ENCODE data around the gene EIF4ENIF1. TPM values are rescaled to one million over a fixed set of nuclear protein-coding genes. Genes with fewer than 3 reads are reported as not detected.

Gene EIF4ENIF1
- total and polyA plus RNA-seq, 8 donors: 7.8 to 32.6 (median 11.5) TPM

DNA sequence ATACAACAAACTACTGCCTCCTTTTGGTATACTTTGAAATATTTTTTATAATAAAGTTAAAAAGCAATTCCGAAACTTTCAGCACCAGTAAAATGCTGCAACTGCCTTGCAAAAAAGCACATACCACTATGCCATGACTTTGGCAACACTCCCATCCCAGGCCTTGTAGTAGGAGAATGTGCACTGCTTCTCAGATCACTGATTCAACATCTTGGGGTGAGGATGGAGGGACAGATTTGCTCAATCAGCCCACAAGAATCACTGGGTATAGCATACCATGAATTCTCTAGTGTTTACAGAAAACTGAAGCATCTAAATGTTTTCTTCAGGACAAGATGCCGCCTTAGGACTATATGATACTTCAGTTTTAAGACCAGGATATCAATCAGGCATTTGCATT lies 14.9 kb downstream of the EIF4ENIF1 start:
- TF ChIP-seq POLR2AphosphoS5 (IDR thresholded peaks at IDR 0.05) (no peak), EP300 (IDR thresholded peaks at IDR 0.05) (no peak), POLR2A (IDR thresholded peaks at IDR 0.05) (no peak)
- TF ChIP-seq, protein P1, sequence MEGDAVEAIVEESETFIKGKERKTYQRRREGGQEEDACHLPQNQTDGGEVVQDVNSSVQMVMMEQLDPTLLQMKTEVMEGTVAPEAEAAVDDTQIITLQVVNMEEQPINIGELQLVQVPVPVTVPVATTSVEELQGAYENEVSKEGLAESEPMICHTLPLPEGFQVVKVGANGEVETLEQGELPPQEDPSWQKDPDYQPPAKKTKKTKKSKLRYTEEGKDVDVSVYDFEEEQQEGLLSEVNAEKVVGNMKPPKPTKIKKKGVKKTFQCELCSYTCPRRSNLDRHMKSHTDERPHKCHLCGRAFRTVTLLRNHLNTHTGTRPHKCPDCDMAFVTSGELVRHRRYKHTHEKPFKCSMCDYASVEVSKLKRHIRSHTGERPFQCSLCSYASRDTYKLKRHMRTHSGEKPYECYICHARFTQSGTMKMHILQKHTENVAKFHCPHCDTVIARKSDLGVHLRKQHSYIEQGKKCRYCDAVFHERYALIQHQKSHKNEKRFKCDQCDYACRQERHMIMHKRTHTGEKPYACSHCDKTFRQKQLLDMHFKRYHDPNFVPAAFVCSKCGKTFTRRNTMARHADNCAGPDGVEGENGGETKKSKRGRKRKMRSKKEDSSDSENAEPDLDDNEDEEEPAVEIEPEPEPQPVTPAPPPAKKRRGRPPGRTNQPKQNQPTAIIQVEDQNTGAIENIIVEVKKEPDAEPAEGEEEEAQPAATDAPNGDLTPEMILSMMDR (IDR thresholded peaks at IDR 0.05): no peak
- H3K4me1 ChIP-seq: peaks cover 0 to 33% (median 18%) of the 10 kb centered on the region in 4 donors
- H3K36me3 ChIP-seq: peaks cover 14 to 54% (median 49%) of the 10 kb centered on the region in 4 donors
- H3K27me3 ChIP-seq: no peaks in the 10 kb centered on the region
- H3K9me3 ChIP-seq: no peaks in the 10 kb centered on the region
- no peak for DNase-seq
- WGBS, 5 donors: 93 to 99% (median 97%) methylated on average over 2 of the region's 2 CpGs
- no peak overlapping the region for H3K4me3 ChIP-seq
- intact Hi-C loops (cut with DNase I; ENCODE audit: low total_unique reads): no loop called here
- no peak overlapping the region for H3K27ac ChIP-seq

DNA sequence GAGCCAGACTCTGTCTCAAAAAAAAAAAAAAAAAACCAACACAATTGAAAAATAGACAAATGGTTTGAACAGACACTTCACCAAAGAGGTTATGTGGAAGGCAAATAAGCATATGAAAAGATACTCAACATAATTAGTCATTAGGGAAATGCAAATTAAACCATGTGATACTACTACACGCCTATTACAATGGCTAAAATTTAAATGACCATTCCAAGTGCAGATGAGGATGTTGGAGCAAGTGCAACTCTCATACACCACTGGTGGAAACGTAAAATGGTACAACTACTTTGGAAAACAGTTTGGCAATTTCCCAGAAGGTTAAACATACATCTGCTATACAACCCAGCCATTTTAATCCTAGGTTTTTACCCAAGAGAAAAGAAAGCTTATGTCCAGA lies 24.3 kb downstream of the EIF4ENIF1 start:
- no peak overlapping the region for H3K4me3 ChIP-seq
- H3K27me3 ChIP-seq: no peaks in the 10 kb centered on the region
- H3K36me3 ChIP-seq: peaks cover 50 to 97% (median 94%) of the 10 kb centered on the region in 4 donors
- TF ChIP-seq POLR2AphosphoS5 (IDR thresholded peaks at IDR 0.05): no peak
- TF ChIP-seq EP300 (IDR thresholded peaks at IDR 0.05): no peak
- TF ChIP-seq, protein P1 (IDR thresholded peaks at IDR 0.05): no peak
- no peak for TF ChIP-seq POLR2A (IDR thresholded peaks at IDR 0.05)
- DNase-seq: no peak
- H3K9me3 ChIP-seq: no peaks in the 10 kb centered on the region
- intact Hi-C loops (cut with DNase I; ENCODE audit: low total_unique reads): no loop called here
- no peaks in the 10 kb centered on the region for H3K4me1 ChIP-seq
- 92 to 98% (median 95%) methylated on average over 2 of the region's 2 CpGs for WGBS, 5 donors
- H3K27ac ChIP-seq: no peak overlapping the region

DNA sequence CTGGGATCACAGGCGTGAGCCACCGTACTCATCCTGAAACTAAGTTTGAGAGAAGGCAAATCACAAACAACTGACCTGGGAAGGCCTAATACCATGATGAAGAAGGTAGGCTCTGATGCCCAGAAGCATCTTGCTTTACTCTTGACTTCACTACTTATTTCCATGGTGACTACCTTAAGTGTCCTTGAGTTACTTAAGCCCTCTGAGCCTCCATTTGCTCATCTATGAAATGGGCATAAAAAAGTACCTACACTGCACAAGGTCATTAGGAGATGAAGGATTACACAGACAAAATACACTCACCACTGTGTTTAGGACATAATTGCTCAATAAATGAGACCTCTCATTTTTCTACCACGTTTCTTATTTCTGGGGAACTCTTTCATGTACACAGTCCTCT lies 27.9 kb downstream of the EIF4ENIF1 start:
- intact Hi-C loops (cut with DNase I; ENCODE audit: low total_unique reads): no loop called here
- no peaks in the 10 kb centered on the region for H3K9me3 ChIP-seq
- no peak for DNase-seq
- TF ChIP-seq EP300 (IDR thresholded peaks at IDR 0.05) (no peak), POLR2AphosphoS5 (IDR thresholded peaks at IDR 0.05) (no peak), POLR2A (IDR thresholded peaks at IDR 0.05) (no peak)
- TF ChIP-seq, protein P1 (IDR thresholded peaks at IDR 0.05): no peak
- H3K27ac ChIP-seq: no peak overlapping the region
- no peaks in the 10 kb centered on the region for H3K4me1 ChIP-seq
- 93 to 97% (median 95%) methylated on average over 3 of the region's 3 CpGs for WGBS, 5 donors
- no peaks in the 10 kb centered on the region for H3K27me3 ChIP-seq
- peaks cover 60 to 96% (median 94%) of the 10 kb centered on the region in 4 donors for H3K36me3 ChIP-seq
- H3K4me3 ChIP-seq: no peak overlapping the region

DNA sequence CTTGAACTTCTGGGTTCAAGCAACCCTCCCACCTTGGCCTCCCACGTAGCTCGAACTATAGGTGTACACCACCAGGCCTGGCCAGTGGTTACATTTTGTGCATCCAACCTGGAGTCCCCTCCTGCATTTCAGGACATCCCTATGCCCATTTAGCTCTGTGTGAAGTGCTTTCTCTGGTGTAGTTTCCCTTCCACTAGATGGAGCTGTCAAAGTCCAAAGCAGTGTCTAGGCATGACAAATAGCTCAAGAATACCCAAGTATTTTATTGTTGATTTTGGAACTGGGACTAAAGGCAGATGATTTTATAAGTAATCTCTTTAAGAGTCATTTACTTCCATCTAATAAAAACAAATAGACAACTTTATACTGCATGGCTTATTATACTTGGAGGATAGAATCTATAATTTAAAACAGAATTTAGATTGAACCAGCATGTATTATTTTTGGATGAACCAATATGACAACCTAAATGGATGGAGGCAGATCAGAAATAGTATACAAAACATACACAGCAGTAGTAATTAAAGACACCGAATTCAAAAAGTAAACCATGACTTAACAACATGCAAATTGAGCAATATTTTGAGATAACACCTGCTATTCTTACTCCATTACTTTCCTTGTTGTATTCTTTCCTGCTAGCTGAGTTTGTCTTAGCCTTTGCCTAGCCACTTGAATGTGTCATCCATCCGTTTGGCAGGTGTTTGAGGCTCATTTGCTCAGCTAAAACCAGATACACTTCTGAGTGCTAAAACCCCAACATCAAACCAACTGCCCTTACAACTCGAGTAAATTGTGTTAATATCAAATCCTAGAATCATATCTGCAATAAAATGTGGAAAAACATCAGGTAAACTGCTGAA lies 37.7 kb downstream of the EIF4ENIF1 start:
- Histone ChIP-seq H3K4me3 (no peak overlapping the region), H3K9me3 (no peaks in the 10 kb centered on the region), H3K27me3 (no peaks in the 10 kb centered on the region), H3K36me3 (peaks cover 33 to 91% (median 81%) of the 10 kb centered on the region in 4 donors), H3K27ac (no peak overlapping the region), H3K4me1 (peaks cover 0 to 4% (median 0%) of the 10 kb centered on the region in 4 donors)
- 66 to 73% (median 67%) methylated on average over 5 of the region's 5 CpGs for WGBS, 5 donors
- no peak for TF ChIP-seq EP300 (IDR thresholded peaks at IDR 0.05)
- TF ChIP-seq, protein P1 (IDR thresholded peaks at IDR 0.05): peak in 2 of 7 experiments; percentile 33 to 34
- peak in 1 of 2 donors; percentile 49 for DNase-seq
- intact Hi-C loops (cut with DNase I; ENCODE audit: low total_unique reads): no loop called here

All from stomach (tissue), 9 donors.